Nephron progenitor cell (in vitro differentiated cells): ENCODE data around the gene RNF212.

Source experiments
- DNase-seq: peaks from one replicate; pipeline ENCODE4 v3.0.0; 2021
- H3K27ac Mint-ChIP-seq: 2 replicates; pipeline ENCODE4 v1.8.0; 2021; ENCODE audit warnings: mild to moderate bottlenecking, moderate library complexity, mixed read lengths
- H3K27me3 Mint-ChIP-seq: 2 replicates; pipeline ENCODE4 v1.8.0; 2021; ENCODE audit warnings: mild to moderate bottlenecking, low read depth, mixed read lengths; ENCODE audit not compliant: poor library complexity
- H3K36me3 Mint-ChIP-seq: 2 replicates; pipeline ENCODE4 v1.8.0; 2021; ENCODE audit warnings: low read depth, mixed read lengths
- H3K4me1 Mint-ChIP-seq: 2 replicates; pipeline ENCODE4 v1.8.0; 2021; ENCODE audit warnings: mixed read lengths
- H3K4me3 Mint-ChIP-seq: 2 replicates; pipeline ENCODE4 v1.8.0; 2021; ENCODE audit warnings: mild to moderate bottlenecking, moderate library complexity, mixed read lengths
- H3K9me3 Mint-ChIP-seq: 2 replicates; pipeline ENCODE4 v1.8.0; 2021; ENCODE audit warnings: mild to moderate bottlenecking, moderate library complexity, mixed read lengths
- TF ChIP-seq, protein P1 (sequence below): fragments of 200-600 bp; sonication (generic); IDR thresholded peaks from 2 replicates; pipeline ENCODE4 v1.5.0; 2021; ENCODE audit warnings: antibody characterized with exemption

The RNF212 gene

DNA sequence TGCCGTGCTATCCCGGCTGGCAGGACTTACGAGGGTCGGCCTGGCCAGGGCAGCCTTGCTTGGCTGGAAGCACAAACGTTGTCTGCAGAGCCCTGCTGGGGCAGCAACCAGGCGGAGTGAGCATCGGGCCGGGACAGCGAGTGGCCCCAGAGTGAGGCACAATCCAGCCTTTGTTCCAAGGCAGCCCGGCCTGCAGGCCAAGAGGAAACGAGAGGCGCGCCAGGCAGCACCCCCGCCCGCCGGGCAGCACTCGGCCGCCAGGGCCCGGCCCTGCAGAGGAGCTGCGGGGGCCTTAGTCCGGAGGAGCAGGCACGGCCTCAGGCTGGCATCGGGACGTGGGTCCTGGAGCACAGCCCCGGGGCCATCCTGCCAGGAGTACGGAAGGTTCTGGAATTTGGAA lies 77.9 kb downstream of the RNF212 start:
- no peaks in the 10 kb centered on the region for H3K9me3 Mint-ChIP-seq
- no peaks in the 10 kb centered on the region for H3K27me3 Mint-ChIP-seq
- H3K4me1 Mint-ChIP-seq: peaks cover 31% of the 10 kb centered on the region
- no peak for DNase-seq
- no peak overlapping the region for H3K27ac Mint-ChIP-seq
- no peaks in the 10 kb centered on the region for H3K36me3 Mint-ChIP-seq
- H3K4me3 Mint-ChIP-seq: no peak overlapping the region
- TF ChIP-seq, protein P1, sequence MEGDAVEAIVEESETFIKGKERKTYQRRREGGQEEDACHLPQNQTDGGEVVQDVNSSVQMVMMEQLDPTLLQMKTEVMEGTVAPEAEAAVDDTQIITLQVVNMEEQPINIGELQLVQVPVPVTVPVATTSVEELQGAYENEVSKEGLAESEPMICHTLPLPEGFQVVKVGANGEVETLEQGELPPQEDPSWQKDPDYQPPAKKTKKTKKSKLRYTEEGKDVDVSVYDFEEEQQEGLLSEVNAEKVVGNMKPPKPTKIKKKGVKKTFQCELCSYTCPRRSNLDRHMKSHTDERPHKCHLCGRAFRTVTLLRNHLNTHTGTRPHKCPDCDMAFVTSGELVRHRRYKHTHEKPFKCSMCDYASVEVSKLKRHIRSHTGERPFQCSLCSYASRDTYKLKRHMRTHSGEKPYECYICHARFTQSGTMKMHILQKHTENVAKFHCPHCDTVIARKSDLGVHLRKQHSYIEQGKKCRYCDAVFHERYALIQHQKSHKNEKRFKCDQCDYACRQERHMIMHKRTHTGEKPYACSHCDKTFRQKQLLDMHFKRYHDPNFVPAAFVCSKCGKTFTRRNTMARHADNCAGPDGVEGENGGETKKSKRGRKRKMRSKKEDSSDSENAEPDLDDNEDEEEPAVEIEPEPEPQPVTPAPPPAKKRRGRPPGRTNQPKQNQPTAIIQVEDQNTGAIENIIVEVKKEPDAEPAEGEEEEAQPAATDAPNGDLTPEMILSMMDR: no peak

DNA sequence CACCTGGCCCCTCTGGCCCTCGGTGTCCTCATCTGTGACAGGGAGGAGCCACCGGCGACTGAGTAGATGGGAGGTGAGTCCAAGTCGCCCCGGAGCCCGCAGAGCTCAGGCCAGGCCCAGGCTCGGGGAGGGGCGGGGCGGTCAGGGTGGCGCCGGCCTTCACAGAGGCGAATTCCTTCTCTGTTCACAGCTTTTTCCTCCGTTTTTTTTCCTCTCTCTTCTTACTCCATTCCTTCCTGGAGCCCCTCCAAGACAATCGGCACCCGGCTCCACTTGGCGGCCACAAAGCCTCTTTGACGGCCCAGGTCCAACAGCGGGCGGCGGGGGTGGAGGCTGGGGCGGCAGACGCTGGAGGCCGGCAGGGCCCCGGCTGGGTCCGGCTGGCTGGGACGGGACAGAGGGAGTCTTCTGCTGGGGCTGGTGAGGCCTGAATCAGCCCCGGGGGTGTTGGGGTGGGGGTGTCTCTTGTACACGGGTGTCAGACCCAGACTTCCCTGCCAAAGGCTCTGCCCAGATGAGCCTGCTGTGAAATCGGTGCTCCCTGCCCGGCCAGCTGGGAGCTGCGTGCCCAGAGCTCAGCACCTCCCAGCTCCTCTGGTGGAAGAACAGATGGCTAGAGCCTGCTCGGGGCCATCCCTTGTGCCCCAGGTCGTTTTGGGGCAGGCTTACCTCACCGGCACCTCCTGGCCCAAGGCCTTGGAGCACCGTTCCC lies 79.4 kb downstream of the RNF212 start:
- H3K4me3 Mint-ChIP-seq: no peak overlapping the region
- H3K4me1 Mint-ChIP-seq: peaks cover 17% of the 10 kb centered on the region
- TF ChIP-seq, protein P1: no peak
- no peaks in the 10 kb centered on the region for H3K27me3 Mint-ChIP-seq
- no peak for DNase-seq
- no peaks in the 10 kb centered on the region for H3K9me3 Mint-ChIP-seq
- no peaks in the 10 kb centered on the region for H3K36me3 Mint-ChIP-seq
- no peak overlapping the region for H3K27ac Mint-ChIP-seq

DNA sequence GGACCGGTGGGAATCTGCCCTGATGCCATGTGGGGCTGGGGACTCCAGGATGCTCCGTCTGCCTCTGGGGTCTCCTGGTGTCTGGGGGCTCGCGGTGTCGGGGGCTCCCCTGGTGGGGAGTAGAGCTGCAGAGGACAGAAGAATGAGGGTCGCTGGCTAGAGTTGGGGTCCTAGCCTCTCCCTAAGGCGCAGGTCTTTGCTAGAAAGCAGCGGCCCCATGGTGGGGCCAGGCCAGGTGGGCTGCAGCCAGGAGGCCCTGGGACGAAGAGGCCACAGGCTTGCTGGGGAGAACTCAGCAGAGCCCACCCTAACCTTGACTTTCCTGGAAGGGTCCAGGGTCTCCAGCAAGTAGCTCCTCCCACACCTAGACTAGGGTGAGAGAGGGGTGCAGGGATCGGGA lies 80.5 kb downstream of the RNF212 start:
- TF ChIP-seq, protein P1: no peak
- Mint-ChIP-seq H3K4me3 (no peak overlapping the region), H3K27me3 (no peaks in the 10 kb centered on the region), H3K9me3 (no peaks in the 10 kb centered on the region), H3K4me1 (peaks cover 14% of the 10 kb centered on the region), H3K36me3 (no peaks in the 10 kb centered on the region), H3K27ac (no peak overlapping the region)
- DNase-seq: no peak

DNA sequence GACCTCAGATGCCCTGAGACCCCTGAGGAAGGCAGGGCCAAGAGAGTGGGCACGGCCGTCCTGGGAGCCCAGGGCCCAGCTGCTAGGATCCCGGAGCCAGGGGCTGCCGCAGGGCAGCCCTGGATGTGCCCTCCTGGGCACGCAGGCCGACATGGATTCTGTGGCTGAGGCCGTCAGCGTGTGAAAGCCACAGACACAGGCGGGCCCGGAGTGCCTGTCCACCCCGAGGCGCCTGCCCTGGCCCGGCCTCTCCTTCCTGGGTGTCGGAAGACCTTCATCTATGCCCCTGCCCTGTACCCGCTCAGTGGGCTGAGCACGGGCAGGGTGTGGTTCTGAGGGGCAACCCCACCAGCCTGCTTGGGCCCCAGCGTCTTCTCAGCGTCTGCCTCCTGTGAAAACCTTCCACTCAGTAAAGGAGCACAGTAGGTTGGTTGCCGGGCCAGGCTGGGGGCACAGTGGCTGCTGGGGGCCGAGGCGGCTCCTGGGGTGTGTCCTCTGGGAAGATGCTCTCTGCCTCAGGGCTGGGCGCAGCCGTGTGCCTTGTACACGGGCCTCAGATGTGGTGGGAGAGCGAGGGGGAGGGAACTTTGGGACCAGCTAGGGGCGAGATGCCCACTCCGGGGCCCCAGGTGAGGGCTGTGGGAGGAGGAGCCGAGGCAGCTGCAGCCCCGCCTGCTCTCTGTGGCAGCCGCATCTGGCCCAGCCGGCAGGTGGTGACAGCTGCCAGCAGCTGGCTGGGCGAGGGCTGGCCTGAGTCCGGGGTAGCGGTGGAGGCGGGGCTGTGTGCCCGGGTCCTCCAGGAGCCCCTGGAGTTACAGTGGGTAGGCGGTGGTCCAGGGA lies 81.2 kb downstream of the RNF212 start:
- no peaks in the 10 kb centered on the region for H3K36me3 Mint-ChIP-seq
- no peaks in the 10 kb centered on the region for H3K9me3 Mint-ChIP-seq
- no peak for DNase-seq
- peaks cover 19% of the 10 kb centered on the region for H3K4me1 Mint-ChIP-seq
- no peak overlapping the region for H3K27ac Mint-ChIP-seq
- H3K27me3 Mint-ChIP-seq: no peaks in the 10 kb centered on the region
- TF ChIP-seq, protein P1: no peak
- no peak overlapping the region for H3K4me3 Mint-ChIP-seq

DNA sequence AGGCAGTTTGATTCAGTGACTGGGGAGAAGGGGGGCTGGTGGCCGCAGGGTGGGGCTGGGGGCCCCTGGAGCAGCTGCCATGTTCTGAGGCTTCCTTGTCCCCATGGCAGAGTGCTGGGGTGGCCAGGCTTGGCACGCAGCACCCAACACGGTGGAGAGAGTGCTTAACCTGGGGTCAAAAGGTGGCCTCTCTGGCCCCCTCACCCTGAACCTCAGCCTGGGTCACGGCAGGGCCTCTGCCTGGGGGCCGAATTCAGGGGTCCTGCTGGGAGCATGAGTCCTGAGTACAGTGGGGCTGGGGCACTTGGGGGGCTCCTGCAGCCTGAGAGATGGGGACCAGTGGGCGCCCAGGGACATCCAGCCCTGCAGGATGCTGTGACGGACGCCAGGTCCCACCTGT lies 82.0 kb downstream of the RNF212 start:
- Mint-ChIP-seq H3K27me3 (no peaks in the 10 kb centered on the region), H3K4me1 (peaks cover 25% of the 10 kb centered on the region), H3K4me3 (no peak overlapping the region), H3K9me3 (no peaks in the 10 kb centered on the region), H3K27ac (no peak overlapping the region), H3K36me3 (no peaks in the 10 kb centered on the region)
- TF ChIP-seq, protein P1: no peak
- no peak for DNase-seq
